Measurements from ENCODE around the gene LDHD.

GRCh38 chr16:75107505-75107904 is 9.1 kb downstream of the LDHD start:
- TF ChIP-seq CTCF (IDR thresholded peaks at IDR 0.05), result no peak
- TF ChIP-seq POLR2A (IDR thresholded peaks at IDR 0.05), result no peak
